Activated T-cell treated with anti-CD3 and anti-CD28 coated beads, Interleukin-2, amount 50 U/mL, for 72 hours (primary cell): ENCODE measurements around the gene GTF2IRD1. TPM values are rescaled to one million over a fixed set of nuclear protein-coding genes. Genes with fewer than 3 reads are reported as not detected.
A peak's percentile ranks its signal among the peaks of the same experiment; 100 is the strongest.

Experiments
- ATAC-seq, 2 donors: fragments of 150-1000 bp; cut with Tn5 transposase; replicated peaks in 1 of 2; 2 replicates each; pipeline ENCODE4 v1.10.0; 2021; ENCODE audit warnings: moderate library complexity in 2 of 2, mild to moderate bottlenecking in 1 of 2
- DNase-seq, 2 donors: peaks; one replicate each; pipeline ENCODE4 v3.0.0; 2021 to 2022; ENCODE audit warnings: mixed read lengths in 1 of 2
- H3K27ac Mint-ChIP-seq: one replicate; pipeline ENCODE4 v1.8.0; 2022; ENCODE audit warnings: mild to moderate bottlenecking, moderate library complexity, mixed read lengths
- H3K27me3 Mint-ChIP-seq: one replicate; pipeline ENCODE4 v1.8.0; 2022; ENCODE audit warnings: low read depth, mixed read lengths
- H3K36me3 Mint-ChIP-seq, 2 donors: one replicate each; pipeline ENCODE4 v1.8.0; 2022; ENCODE audit warnings: mixed read lengths in 2 of 2, mild to moderate bottlenecking in 1 of 2; ENCODE audit not compliant: insufficient read depth in 2 of 2
- H3K4me1 Mint-ChIP-seq: one replicate; pipeline ENCODE4 v1.8.0; 2022; ENCODE audit warnings: low read depth, mixed read lengths
- H3K4me3 Mint-ChIP-seq, 2 donors: one replicate each; pipeline ENCODE4 v1.8.0; 2022; ENCODE audit warnings: mild to moderate bottlenecking in 2 of 2, mixed read lengths in 2 of 2, moderate library complexity in 2 of 2
- H3K9me3 Mint-ChIP-seq, 2 donors: one replicate each; pipeline ENCODE4 v1.8.0; 2022; ENCODE audit warnings: mixed read lengths in 2 of 2
- total RNA-seq, 2 donors: library from RNA; stranded (reverse); gene quantifications; one replicate each; pipeline ENCODE4 v1.2.3, GENCODE V29; 2022

Gene GTF2IRD1
- total RNA-seq, 2 donors from 2014 or later = 3.1 to 4.6 TPM

DNA sequence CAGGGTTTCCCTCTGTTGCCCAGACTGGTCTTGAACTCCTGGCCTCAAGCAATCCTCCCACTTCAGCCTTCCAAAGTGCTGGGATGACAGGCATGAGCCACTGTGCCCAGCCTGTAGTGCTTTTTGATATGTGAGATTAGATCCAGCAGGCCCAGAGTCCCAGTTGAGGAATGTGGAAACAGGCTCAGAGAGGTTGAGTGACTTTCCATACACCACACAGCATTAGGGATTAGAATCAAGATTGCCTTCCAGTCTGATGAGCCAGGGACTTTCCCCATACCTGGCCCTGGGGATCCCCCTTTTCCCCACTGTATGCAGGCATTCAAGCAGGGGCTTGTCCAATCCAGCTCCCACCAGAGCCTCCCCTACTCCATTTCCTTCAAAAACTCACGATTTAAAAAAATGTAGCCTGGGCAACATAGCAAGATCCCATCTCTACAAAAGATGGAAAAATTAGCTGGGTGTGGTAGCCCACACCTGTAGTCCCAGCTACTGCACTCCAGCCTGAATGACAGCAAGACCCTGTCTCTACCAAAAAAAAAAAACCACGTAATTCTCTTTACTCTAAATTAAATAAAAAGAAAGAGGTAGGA lies 128.8 kb downstream of the GTF2IRD1 start:
- Mint-ChIP-seq H3K4me1 (no peaks in the 10 kb centered on the region), H3K9me3 (no peaks in the 10 kb centered on the region)
- no peak for ATAC-seq

DNA sequence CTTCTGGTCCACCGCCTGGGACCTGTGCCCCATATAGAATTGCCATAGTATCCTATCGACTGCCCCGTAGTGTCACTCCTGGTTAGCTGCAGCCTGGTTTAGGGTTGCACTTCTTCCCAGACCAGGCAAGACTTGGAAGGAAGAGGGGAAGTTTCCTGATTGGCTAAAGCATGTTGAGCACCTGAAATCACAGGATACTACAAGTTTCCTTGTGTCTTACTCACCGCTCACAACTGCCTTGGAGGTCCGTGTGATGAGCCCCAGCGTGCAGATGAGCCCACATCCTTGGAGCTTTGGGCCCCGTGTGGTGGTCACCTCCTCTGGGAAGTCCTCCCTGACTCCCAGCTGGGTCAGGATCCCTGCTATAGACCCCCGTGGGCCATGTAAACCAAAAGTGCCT lies 129.9 kb downstream of the GTF2IRD1 start:
- Mint-ChIP-seq H3K27me3 (no peaks in the 10 kb centered on the region), H3K4me1 (no peaks in the 10 kb centered on the region), H3K36me3 (no peaks in the 10 kb centered on the region), H3K27ac (no peak overlapping the region), H3K9me3 (no peaks in the 10 kb centered on the region), H3K4me3 (no peak overlapping the region)
- ATAC-seq = no peak
- no peak for DNase-seq

More for the DNA sequence above, 128.8 kb downstream of the GTF2IRD1 start:
- H3K27ac Mint-ChIP-seq = no peak overlapping the region
- no peak for DNase-seq
- H3K36me3 Mint-ChIP-seq = no peaks in the 10 kb centered on the region
- no peak overlapping the region for H3K4me3 Mint-ChIP-seq
- H3K27me3 Mint-ChIP-seq = no peaks in the 10 kb centered on the region

DNA sequence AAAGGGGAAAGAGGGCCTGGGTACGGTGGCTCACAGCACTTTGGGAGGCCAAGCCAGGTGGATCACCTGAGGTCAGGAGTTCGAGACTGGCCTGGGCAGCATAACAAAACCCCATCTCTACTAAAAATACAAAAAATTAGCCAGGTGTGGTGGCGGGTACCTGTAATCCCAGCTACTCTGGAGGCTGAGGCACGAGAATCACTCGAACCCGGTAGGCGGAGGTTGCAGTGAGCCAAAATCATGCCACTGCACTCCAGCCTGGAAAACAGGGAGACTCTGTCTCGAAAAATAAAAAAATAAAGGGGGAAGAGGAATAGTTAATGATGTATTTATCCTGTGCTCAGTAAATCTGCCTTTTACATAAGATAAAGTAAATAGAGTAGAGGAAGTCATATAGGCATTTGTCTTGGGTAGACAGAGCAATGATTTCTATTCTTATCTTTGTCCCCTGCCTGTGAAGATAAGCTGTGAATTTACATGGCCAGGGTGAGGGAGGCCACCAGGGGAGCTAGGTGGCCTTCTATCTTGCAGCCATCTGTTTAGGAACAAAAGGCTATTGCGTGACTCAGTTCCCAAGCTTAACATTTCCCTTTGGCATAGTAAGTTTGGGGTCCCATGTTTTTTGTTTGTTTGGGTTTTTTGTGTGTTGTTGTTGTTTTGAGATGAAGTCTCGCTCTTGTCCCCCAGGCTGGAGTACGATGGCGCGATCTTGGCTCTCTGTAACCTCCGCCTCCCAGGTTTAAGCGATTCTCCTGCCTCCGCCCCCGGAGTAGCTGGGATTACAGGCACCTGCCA lies 130.7 kb downstream of the GTF2IRD1 start:
- no peak for DNase-seq
- Mint-ChIP-seq H3K4me3 (no peak overlapping the region), H3K27me3 (no peaks in the 10 kb centered on the region), H3K36me3 (no peaks in the 10 kb centered on the region), H3K9me3 (no peaks in the 10 kb centered on the region), H3K4me1 (no peaks in the 10 kb centered on the region), H3K27ac (no peak overlapping the region)
- no peak for ATAC-seq

DNA sequence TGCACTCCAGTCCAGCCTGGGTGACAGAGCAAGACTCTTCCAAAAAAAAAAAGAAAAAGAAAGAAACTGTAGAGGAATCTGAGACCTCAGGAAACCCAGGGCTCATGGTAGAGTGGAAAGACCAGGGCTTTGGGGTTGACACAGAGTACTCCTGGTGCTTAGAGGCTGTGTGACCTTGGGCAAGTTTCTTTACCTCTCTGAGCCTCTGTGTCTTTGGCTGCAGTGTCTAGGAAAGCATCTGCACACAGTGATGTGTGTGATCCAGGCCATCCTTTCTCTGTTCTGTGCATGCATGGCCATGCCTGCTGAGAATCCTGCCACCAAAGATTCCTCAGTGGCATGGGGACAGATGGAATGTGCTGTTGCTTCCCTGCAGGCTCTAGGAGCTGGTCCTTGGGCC lies 132.1 kb downstream of the GTF2IRD1 start:
- H3K27me3 Mint-ChIP-seq = no peaks in the 10 kb centered on the region

DNA sequence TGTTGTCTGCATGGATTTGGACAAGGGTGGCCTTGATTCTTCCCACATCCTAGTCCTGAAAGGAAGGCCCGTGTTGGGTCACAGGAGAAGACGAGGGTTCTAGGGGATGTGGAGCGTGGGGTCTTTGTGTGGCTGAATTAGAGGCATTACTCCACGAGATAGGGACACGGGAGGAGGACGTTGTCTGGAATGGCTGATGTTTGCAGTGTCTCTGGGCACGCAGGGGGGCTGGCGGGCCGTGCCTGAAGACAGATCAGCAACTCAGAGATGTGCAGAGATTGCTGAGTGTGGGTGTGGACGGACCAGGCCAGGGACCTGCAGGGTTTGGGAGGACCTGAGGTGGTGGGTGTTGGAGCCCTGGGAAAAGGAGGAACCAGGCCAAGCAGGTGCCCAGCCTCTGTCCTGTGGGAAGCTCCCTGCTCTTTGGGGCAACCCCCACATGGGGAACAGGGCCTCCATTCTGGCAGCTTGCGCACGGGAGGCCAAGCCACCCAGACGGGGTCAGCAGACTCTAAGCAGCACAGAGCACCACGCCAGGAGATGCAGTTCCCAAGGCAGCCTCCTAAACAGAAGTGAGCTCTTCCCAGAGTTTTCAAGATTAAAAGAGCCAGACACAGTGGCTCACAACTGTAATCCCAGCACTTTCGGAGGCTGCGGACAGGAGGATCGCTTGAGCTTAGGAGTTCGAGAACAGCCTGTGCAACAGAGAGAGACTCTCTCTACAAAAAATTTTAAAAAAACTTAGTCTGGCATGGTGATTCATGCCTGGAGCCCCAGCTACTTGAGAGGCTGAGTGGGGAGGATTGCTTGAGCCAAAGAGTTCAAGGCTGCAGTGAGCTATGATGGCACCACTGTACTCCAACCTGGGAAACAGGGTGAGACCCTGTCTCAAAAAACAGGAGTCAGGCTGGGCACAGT lies 132.8 kb downstream of the GTF2IRD1 start:
- no peak overlapping the region for H3K4me3 Mint-ChIP-seq
- H3K9me3 Mint-ChIP-seq = no peaks in the 10 kb centered on the region
- no peak overlapping the region for H3K27ac Mint-ChIP-seq
- ATAC-seq = no peak
- no peaks in the 10 kb centered on the region for H3K36me3 Mint-ChIP-seq
- no peak for DNase-seq
- H3K4me1 Mint-ChIP-seq = no peaks in the 10 kb centered on the region
- H3K27me3 Mint-ChIP-seq = no peaks in the 10 kb centered on the region

More for the DNA sequence above, 132.1 kb downstream of the GTF2IRD1 start:
- no peak overlapping the region for H3K27ac Mint-ChIP-seq
- H3K36me3 Mint-ChIP-seq = no peaks in the 10 kb centered on the region
- H3K4me3 Mint-ChIP-seq = no peak overlapping the region
- no peak for DNase-seq
- no peaks in the 10 kb centered on the region for H3K4me1 Mint-ChIP-seq
- ATAC-seq = no peak
- H3K9me3 Mint-ChIP-seq = no peaks in the 10 kb centered on the region

DNA sequence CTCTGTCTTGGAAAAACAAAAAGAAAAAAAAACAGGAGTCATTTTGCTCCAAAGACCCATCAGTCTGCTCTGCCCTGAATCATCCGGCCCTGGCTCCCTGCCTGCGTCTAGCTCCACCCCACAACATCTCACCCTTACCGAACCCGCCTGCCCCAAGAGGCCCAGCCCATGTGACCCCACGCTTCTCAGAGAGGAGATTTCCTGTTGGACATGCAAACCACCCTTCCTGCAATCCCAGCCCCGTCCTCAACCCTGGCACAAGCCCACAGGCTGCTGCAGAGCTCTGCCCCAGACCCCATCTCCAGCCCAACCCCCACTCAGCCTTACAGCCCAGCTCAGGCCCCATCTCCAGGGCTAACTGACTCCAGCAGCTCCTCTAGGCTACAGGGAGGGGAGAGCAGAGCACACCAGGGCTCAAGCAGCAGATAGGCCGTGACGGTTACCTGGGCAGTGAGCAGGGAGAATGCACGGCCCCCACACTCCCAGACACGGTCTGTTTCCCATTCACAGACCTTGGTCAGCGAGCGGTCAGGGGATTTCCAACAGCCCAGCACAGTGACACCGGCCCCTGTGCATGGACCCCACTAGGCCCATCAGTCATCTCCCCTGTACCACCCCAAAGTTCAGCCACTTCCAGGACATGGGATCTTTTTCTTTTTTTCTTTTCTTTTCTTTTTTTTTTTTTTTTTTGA lies 133.9 kb downstream of the GTF2IRD1 start:
- ATAC-seq (no peak), DNase-seq (no peak)
- no peak overlapping the region for H3K4me3 Mint-ChIP-seq
- H3K9me3 Mint-ChIP-seq = no peaks in the 10 kb centered on the region
- no peaks in the 10 kb centered on the region for H3K27me3 Mint-ChIP-seq
- H3K36me3 Mint-ChIP-seq = no peaks in the 10 kb centered on the region
- H3K27ac Mint-ChIP-seq = no peak overlapping the region
- H3K4me1 Mint-ChIP-seq = no peaks in the 10 kb centered on the region

DNA sequence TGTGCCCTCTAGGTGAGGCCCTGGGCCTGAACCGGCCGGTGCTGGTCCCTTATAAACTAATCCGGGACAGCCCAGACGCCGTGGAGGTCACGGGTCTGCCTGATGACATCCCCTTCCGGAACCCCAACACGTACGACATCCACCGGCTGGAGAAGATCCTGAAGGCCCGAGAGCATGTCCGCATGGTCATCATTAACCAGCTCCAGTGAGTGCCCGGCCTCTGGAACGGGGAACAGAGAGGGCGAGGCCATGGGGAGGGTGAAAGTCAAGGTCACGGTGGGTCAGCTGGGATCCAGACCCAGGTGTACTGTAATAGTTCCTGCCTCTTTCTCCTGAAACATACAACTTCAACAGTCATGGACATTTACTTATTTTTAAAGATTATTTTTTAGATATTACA lies 137.1 kb downstream of the GTF2IRD1 start:
- Mint-ChIP-seq H3K9me3 (no peaks in the 10 kb centered on the region), H3K4me3 (no peak overlapping the region)
- no peak for DNase-seq

DNA sequence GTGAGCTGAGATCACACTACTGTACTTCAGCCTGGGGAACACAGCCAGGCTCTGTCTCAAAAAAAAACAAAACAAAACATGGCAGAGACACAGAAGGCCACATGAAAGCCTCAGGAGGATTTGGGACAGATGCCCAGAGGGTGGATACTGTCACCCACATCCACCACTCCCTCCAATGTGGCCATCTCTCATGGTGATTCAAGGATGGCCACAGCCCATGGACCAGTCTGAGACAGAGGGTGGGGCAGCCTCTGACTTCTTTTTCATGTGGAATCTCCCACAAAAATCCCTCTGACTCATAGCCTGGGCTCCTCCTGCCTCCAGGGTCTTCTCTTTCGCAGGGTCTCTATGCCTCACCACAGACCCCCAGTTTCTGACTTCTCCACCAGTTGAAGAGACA lies 144.9 kb downstream of the GTF2IRD1 start:
- ATAC-seq (peak; percentile 27 to 38), DNase-seq (no peak)
- Mint-ChIP-seq H3K27me3 (no peaks in the 10 kb centered on the region), H3K4me3 (no peak overlapping the region), H3K36me3 (no peaks in the 10 kb centered on the region), H3K4me1 (peaks cover 23% of the 10 kb centered on the region), H3K27ac (no peak overlapping the region), H3K9me3 (no peaks in the 10 kb centered on the region)

More for the DNA sequence above, 137.1 kb downstream of the GTF2IRD1 start:
- ATAC-seq = no peak
- Mint-ChIP-seq H3K4me1 (peaks cover 4% of the 10 kb centered on the region), H3K36me3 (no peaks in the 10 kb centered on the region), H3K27ac (no peak overlapping the region), H3K27me3 (no peaks in the 10 kb centered on the region)

DNA sequence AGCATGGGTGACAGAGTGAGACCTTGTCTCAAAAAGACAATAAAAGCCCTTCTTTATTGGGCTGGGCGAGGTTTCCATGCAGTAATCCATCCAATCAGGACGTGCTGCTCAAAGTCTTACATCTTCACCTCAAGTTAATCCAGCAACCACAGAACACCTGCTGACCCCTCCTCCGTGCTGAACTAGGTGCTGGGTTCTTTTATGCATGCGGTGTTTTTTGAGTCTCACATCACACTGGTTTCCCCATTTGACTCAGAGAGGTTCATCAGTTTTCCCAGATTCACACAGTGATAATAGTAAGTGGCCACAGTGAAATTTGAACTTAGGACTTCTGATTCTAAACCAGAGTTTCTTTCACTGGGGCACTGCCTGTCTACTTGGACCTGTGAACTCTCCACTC lies 145.5 kb downstream of the GTF2IRD1 start:
- no peaks in the 10 kb centered on the region for H3K9me3 Mint-ChIP-seq
- H3K4me3 Mint-ChIP-seq = peak overlapping the region in 1 of 2 donors; percentile 25
- H3K27me3 Mint-ChIP-seq = no peaks in the 10 kb centered on the region
- peaks cover 23% of the 10 kb centered on the region for H3K4me1 Mint-ChIP-seq
- no peak overlapping the region for H3K27ac Mint-ChIP-seq
- no peaks in the 10 kb centered on the region for H3K36me3 Mint-ChIP-seq
- ATAC-seq (peak; percentile 53 to 67), DNase-seq (no peak)

DNA sequence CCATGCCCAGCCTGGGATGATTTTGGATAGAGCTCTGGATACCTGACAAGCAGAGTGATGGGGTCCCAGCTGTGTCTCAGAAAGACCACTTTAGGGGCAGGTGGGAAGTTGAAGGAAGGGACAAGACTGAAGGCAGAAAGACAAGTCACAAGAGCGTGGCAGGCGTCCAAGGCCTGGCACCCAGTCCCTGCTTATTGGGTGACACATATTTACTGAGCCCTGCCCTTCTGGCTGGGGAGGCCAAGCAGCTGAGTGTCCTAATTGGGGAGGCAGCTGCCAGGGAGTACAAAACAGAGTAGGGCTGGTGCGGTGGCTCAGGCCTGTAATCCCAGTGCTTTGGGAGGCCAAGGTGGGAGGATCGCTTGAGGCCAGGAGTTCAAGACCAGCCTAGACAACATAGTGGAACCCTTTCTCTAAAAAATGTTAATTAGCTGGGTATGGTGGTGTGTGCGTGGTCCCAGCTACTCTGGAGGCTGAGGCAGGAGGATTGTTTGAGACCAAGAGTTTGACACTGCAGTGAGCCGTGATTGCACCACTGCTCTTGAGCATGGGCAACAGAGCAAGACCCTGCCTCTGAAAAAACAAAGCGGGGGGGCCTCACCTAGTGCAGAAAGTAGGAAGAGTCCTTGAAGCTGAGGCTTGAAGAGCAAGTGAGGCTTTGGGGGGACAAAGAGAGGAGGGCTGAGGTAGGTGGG lies 150.8 kb downstream of the GTF2IRD1 start:
- DNase-seq = no peak
- Mint-ChIP-seq H3K27me3 (no peaks in the 10 kb centered on the region), H3K36me3 (no peaks in the 10 kb centered on the region), H3K9me3 (no peaks in the 10 kb centered on the region), H3K4me1 (peaks cover 22% of the 10 kb centered on the region), H3K27ac (no peak overlapping the region), H3K4me3 (peak overlapping the region; percentile 6 to 49)
- no peak for ATAC-seq

DNA sequence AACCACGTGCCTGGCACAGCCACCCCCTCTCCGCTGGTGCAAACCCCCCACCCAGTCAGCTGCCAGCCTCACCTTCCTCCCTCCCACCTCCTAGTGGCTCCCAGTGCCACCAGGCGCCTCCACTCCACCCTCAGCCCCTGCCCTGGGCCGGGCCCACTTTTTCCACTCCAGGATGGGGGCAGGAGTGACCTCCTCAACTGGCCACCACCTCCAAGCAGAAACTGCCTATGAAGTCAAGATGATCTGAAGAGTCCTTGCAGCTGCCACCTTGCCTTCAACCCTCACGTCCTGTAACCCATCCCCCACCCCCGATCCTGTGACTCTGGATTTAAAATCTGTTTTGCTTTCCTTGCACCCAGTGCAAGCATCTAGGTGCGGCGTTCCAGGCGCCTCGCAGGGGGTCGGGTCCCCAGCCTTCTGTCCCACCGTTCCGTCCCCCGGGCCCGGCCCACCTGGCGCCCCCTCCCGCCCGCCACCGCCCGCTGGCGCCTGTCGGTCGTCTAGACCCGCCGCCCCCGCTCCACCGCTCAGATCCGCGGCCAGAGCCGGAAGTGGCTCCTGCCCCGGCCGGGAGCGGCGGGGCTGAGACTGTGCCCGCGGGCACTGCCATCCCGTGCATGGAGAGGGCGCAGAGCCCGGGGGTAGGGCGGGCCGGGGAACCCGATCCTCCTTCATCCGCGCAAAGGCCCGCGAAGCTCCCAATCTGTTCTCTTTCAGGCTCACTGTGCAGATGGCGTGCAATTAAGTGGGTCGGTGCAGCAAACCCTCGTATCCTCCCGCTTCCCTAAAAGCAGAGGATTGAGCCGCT lies 152.6 kb downstream of the GTF2IRD1 start:
- Mint-ChIP-seq H3K4me3 (peak overlapping the region; percentile 78 to 81), H3K27me3 (no peaks in the 10 kb centered on the region), H3K9me3 (no peaks in the 10 kb centered on the region), H3K27ac (no peak overlapping the region), H3K36me3 (no peaks in the 10 kb centered on the region), H3K4me1 (peaks cover 20% of the 10 kb centered on the region)
- ATAC-seq (peak; percentile 94 to 98), DNase-seq (peak; percentile 66 to 69)
